NCI-H1417 (cell line): ENCODE measurements around the gene MTHFS.
"Not testable (repeated sequence)": the region's sequence is repeated elsewhere in the genome, so short reads cannot be mapped to it uniquely, and the experiment has no call there.

ENCODE experiments used
- DNase-seq, 3 experiments: peaks; one replicate each; lab custom pipeline; 2025; lab: John Stamatoyannopoulos, UW

Gene MTHFS

DNA sequence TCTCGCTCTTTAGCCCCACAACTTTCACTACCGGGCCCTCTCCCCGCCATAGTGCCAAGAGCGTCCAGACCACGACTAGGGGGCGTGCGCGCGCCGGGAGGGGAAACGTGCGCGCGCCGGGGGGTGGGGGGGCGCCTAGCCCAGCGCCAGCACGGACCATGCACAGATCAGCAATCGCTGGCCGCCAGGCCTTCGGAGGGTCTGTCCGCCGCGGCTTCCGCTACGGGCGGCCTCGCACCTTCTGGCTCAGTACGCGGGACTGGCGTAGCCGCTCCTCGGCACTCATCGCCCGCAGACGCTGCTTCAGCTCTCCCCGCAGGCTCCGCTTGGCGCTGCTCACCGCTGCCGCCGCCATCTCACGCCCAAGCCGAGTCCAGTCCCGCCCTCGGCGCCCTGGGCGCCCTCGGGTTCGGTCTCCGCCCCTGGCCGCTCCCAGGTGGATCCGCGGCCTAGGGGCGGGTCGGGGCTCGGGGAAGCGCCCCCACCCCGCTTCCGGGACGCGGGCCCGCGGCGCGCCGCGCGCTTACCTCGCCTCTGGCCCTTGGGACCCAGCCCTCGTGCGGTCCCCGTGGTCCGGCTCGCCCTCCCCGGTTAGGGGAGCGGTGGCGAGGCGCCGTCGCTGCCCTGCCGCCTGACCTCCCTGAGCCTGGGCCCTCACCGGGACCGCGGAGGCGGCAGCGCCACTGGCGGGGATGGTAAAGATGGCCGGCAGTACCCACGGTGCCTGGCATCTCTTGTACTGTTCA, at the start of gene MTHFS:
MTHFS (minus strand) TSS at position 381 of the 746 bp plus-strand sequence; CDS start at position 355, 26 bp downstream.
- DNase-seq: peak; percentile 64 to 98 (median 97)

GRCh38 chr15:79944622-79945021, 47.8 kb upstream of the MTHFS start:
- no peak for DNase-seq

DNA sequence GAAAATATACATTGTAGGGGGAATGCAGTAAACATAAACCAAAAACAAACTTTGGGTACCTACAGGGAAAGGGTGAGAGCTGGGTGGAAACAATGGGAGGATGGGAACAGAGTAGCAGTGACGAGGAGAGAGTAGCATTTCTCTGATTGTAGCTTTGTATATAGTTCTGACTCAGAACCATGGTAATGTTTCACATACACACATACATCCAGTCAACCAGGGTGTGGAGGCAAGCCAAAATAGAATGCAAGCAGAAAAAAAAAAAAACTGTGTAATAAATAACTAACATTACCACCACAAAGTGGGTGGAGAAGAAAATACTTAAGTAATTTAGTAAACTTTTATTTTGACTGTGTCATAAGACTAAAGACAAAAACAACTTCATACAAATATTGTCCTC, 47.0 kb upstream of the MTHFS start:
- DNase-seq: no peak

DNA sequence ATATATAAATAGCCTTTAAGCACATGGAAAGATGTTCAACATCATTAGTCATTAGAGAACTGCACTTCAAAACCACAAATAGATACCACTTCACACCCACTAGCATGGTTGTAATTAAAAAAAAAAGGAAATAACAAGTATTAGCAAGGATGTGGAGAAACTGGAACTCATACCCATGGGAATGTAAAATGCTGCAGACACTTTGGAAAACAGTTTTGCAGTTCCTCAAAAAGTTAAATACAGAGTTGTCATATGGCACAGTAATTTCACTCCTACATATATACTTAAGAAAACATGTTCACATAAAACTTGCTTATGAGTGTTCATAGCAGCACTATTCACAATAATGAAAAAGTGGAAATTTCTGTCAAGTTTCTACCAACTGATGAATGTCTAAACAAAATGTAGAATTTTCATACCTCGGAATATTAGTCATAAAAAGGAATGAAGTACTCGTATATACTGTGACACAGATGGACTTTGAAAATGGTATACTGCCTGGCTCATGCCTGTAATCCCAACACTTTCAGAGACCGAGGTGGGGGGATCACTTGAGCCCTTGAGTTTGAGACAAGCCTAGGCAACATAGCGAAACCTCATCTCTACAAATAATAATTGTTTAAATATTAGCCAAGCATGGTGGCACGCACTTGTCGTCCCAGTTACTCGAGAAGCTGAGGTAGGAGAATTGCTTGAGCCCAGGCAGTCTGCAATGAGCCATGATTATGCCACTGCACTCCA, 46.1 kb upstream of the MTHFS start:
- DNase-seq: no peak

DNA sequence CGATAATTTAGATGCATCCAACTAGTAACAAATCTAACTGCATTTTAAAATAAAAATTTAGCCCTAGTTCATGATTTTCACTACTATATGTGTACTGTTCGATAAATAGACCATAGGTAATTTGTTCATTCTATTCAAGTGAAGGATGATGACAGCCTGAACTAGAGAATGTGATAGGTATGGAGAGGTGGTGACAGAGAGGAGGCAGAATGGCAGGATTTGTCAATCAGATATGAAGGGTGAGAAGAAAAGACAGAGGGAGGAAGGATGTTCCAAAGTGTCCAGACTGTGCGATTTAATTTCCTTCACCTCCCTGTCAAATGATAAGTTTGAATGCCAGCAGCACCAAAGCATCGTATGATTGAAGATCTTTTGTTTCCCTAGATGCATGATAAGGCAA, 42.6 kb upstream of the MTHFS start:
- DNase-seq: no peak

GRCh38 chr15:79938143-79938542, 41.3 kb upstream of the MTHFS start:
- DNase-seq: no peak

DNA sequence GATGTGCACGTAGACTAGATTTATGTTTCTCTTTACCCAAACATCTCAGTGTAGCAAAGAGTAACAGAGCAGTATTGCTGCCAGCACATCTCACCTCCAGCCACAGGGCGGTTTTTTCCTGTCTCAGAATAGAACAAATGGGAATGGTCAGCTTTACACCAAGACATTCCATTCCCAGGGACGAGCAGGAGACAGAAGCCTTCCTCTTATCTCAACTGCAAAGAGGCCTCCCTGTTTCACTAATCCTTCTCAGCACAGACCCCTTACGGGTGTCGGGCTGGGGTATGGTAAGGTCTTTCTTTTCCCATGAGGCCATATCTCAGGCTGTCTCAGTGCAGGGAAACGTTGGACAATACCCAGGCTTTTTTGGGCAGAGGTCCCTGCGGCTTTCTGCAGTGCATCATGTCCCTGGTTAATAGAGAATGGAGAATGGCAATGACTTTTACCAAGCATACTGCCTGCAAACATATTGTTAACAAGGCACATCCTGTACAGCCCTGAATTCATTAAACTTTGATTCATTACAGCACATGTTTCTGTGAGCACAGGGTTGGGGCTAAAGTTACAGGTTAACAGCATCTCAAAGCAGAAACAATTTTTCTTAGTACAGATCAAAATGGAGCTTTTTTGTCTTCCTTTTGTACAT, 38.9 kb upstream of the MTHFS start:
- not testable (repeated sequence) for DNase-seq

DNA sequence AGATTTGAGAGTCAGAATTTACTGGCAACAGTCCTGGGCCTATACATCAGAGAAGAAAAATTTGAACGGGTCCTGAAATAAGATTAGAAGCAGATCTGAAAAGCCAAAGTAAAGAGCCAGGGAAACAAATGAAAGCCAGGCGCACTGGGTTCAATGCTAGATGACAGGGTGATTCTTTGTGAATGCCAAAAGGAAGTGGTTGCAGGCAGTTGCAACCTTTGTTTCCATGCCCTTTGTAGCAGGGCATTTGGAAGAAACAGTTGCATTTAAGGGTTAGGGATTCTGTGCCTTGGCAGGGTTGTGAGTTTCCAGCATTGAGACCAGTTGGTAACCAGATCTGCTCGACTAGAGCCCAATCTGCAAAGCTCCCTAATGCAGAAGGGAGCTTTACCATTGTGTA, 36.4 kb upstream of the MTHFS start:
- no peak for DNase-seq

GRCh38 chr15:79932447-79932846, 35.6 kb upstream of the MTHFS start:
- DNase-seq: no peak

- no peak for DNase-seq
Observed at GRCh38 chr15:79930516-79930915, 33.7 kb upstream of the MTHFS start.

GRCh38 chr15:79929412-79929811, 32.6 kb upstream of the MTHFS start:
- no peak for DNase-seq

GRCh38 chr15:79926116-79926515, 29.3 kb upstream of the MTHFS start:
- not testable (repeated sequence) for DNase-seq

DNA sequence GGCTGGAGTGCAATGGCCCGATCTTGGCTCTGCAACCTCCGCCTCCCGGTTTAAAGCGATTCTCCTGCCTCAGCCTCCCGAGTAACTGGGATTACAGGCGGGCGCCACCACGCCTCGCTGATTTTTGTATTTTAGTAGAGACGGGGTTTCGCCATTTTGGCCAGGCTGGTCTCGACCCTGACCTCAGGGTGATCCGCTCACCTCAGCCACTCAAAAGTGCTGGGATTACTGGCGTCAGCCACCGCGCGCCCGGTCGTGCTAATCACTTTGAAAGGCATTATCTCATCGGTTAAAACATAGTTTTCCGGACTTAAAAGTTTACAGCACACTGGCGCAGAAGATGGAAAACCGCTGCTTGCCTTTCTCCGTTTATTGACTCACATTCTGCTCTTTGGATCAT, 27.6 kb upstream of the MTHFS start:
- no peak for DNase-seq

GRCh38 chr15:79923515-79924169, 26.8 kb upstream of the MTHFS start:
- DNase-seq: peak; percentile 94 to 99 (median 99)

DNA sequence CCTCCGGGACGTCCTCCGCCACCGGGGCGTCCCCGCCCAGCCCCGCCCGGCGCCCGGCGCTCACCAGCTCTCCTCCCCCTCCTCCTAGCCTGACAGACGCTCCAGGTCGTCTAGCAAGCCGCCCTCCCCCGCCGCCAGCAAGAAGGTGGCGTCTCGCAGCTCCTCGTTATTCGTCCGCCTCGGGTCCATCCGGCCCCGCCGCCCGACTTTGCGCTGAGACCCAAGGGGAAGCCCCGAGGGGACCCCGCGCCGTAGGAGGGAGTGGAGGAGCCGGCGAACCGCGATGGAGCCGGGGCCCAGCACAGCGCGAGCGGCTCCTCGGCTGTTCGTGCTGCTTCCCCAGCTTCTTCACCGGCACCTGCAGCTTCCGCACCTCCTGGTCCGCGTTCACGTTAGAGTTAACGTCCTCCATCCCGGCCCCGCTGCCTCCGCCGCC, 26.3 kb upstream of the MTHFS start:
- DNase-seq: peak; percentile 43 to 92 (median 92)

DNA sequence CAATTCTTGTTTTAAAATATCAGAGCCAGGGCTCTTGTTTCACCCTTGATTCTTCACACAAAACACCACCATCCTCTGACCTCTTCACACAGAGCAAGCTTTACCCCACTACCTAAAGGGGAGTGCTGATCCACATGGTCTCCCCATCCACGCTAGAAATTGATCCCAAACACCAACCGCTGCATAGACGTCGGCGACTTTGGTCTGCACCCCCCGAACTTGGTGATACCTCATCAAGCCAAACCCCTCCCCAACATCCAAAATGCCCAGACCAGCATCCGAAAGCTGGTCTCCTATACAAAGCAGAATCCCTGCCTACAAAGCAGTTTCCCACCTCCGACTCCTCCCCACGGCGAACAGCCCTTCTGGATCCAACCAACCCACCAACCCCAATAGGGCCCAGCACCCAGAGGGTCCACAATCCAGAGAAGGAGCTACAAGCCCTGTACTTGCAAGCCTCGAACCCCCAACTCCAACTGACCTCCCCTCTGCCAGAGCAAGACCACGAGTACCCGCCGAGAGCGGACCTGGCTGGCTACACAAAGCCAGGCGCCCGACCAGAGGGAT, 25.8 kb upstream of the MTHFS start:
- no peak for DNase-seq

GRCh38 chr15:79919749-79920511, 23.1 kb upstream of the MTHFS start:
- no peak for DNase-seq

DNA sequence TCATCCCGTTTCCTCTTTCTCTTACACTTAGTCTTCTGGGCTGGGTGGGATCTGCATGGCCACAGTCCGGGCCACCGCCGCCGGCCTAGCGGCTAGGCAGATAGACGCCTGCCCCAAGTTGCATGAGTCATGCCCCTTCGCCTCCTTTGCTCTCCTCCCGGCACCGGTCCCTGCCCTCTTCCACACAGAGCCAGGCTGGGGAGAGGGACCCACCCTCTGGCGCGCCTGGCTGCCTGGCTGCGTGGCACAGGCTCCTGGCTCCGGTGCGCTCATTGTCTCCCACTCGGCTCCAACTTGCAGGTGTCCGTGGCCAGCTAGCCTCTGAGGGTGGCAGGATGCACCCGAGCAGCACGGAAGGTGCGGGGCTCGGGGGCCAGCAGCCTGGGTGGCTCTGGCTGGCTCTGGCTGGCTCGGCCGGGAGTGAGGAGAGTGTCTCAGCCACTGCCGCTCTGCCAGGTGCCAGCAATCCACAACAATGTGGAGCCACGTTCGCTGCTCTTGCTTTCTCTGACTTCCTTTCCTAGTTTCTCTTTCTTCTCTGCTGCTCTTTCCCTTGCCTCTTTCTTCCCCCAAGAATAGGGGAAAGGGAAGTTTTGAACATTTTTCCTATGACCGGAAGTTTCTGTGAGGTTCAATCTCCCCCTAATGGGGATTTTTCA, 22.4 kb upstream of the MTHFS start:
- no peak for DNase-seq

DNA sequence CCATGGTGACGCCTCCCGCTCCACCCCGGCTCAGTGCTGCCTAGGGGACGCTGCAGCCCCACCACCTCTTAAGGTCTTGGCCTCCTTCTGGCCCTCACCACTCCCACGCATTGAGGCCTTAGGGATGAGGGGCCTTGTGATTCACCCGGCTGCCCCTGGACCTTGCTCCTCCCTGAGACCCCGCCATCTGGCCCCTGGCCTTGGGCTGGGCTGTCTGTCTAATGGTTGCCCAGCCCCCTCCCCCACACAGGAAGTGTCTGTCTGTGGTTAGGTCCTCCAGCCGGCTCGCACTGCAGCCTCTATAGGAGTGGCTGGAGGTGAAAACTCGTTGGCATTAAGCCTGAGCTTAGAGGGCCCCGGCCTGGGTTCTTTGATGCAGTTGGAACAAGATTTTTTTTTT, 21.5 kb upstream of the MTHFS start:
- DNase-seq: no peak

- DNase-seq: peak in 1 of 3 experiments; percentile 16
Observed at GRCh38 chr15:79916502-79917132, 19.8 kb upstream of the MTHFS start.
